Measurements from ENCODE around the gene LCLAT1.

The LCLAT1 gene

DNA sequence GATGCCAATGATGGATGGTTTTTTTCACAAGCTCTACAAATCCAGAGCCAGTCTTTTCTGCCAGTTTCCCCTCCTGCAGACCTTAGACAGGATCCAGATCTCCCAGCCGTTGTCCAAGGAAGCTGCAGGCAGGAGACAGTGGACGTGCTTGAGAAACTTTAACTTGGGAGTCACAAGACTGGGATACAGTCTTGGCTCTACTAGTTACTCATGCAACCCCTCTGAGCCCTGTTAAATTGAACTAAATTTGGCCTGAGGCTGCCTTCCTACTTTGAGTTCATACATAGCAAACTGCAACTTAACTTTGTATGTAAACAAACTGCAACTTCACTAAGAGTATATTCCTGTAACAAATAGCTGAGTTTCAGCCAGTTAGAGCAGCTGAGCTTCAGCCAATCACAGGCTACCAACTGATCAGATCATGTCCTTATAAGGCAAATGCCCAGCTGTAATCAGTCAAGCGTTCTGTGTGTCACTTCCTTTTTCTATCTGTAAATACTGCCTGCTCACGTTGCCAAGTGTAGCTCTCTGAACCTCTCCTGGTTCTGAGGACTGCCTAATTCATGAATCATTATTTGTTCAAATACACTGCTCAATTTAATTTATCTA, 219.3 kb downstream of the LCLAT1 start:
- Histone ChIP-seq H3K27ac (ENCODE audit: low read depth, low read length) (peak overlapping the region; percentile 17), H3K4me3 (ENCODE audit: low read depth in 1 of 2, low read length in 2 of 2) (no peak overlapping the region), H3K9ac (ENCODE audit: low read depth in 1 of 2, low read length in 2 of 2) (no peak overlapping the region), H3K36me3 (ENCODE audit: control insufficient read depth in 1 of 2, insufficient read depth in 2 of 2, low read length in 2 of 2) (no peaks in the 10 kb centered on the region), H3K4me1 (ENCODE audit: control insufficient read depth in 1 of 2, insufficient read depth in 2 of 2, low read length in 2 of 2) (peaks cover 3 to 9% of the 10 kb centered on the region in 2 donors), H3K9me3 (ENCODE audit: control insufficient read depth in 1 of 2, low read length in 2 of 2) (peaks cover 0 to 6% of the 10 kb centered on the region in 2 donors), H3K27me3 (ENCODE audit: control insufficient read depth in 1 of 2, insufficient read depth in 2 of 2, low read length in 2 of 2) (no peaks in the 10 kb centered on the region)

DNA sequence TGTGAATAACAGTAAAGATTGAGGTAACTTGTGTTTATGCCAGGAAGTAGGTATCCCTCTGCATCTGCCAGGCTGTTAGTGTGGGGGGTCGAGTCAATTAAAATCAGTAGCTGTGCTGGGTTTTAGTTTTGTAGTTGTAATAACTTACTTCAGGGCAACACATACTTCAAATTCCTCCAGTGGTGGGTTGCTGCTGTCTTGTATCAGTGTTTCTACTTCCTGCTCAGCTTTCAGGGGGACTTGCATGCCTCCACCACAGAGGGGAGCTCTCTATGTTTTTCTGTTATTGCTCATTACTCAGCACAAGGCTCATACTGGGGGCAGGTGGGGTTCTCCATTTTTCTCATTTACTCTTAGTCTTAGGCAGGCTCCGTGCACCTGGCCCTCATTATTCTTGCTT, 223.4 kb downstream of the LCLAT1 start:
- Histone ChIP-seq H3K4me1 (ENCODE audit: control insufficient read depth in 1 of 2, insufficient read depth in 2 of 2, low read length in 2 of 2) (no peaks in the 10 kb centered on the region), H3K27me3 (ENCODE audit: control insufficient read depth in 1 of 2, insufficient read depth in 2 of 2, low read length in 2 of 2) (no peaks in the 10 kb centered on the region), H3K9ac (ENCODE audit: low read depth in 1 of 2, low read length in 2 of 2) (no peak overlapping the region), H3K4me3 (ENCODE audit: low read depth in 1 of 2, low read length in 2 of 2) (no peak overlapping the region), H3K27ac (ENCODE audit: low read depth, low read length) (no peak overlapping the region), H3K36me3 (ENCODE audit: control insufficient read depth in 1 of 2, insufficient read depth in 2 of 2, low read length in 2 of 2) (no peaks in the 10 kb centered on the region), H3K9me3 (ENCODE audit: control insufficient read depth in 1 of 2, low read length in 2 of 2) (peaks cover 0 to 6% of the 10 kb centered on the region in 2 donors)

DNA sequence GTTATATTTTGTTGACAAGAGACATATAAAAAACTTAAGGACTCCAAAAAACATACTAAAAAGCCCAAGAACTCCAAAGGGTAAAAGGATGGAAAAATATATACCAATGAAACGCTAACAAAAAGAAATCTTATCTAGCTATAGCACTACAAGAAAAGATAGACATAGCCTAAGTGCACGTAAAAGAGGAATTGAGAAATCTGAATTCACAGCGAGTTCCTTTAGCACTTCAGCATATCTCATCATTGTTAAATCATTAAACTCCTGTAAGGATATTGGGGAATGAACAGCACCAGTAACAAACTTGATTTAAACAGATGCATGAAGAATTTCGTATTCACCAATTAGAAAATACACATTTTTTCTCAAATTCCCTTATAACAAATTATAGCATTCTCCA, 226.1 kb downstream of the LCLAT1 start:
- Histone ChIP-seq H3K27ac (ENCODE audit: low read depth, low read length) (no peak overlapping the region), H3K9ac (ENCODE audit: low read depth in 1 of 2, low read length in 2 of 2) (no peak overlapping the region), H3K27me3 (ENCODE audit: control insufficient read depth in 1 of 2, insufficient read depth in 2 of 2, low read length in 2 of 2) (no peaks in the 10 kb centered on the region), H3K4me3 (ENCODE audit: low read depth in 1 of 2, low read length in 2 of 2) (no peak overlapping the region), H3K36me3 (ENCODE audit: control insufficient read depth in 1 of 2, insufficient read depth in 2 of 2, low read length in 2 of 2) (no peaks in the 10 kb centered on the region), H3K9me3 (ENCODE audit: control insufficient read depth in 1 of 2, low read length in 2 of 2) (peaks cover 0 to 6% of the 10 kb centered on the region in 2 donors), H3K4me1 (ENCODE audit: control insufficient read depth in 1 of 2, insufficient read depth in 2 of 2, low read length in 2 of 2) (no peaks in the 10 kb centered on the region)

DNA sequence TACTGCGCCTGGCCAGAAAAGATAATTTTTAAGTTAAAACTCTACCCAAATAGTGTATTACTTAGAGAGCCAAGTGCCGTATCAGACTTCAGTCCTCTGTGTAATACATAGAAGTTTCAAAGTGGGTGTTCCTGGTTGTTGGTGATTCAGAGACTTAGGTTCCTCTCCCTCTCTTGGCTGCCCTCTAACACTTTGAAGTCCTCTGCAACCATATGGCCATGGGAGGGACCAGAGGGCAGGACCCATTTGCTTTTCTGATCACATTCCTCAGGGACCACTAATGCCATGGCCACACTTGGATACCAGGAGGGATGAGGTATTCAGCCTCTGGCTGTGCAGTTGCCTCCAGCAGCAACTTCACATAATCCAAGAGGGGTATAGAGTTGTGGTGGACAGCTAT, 228.7 kb downstream of the LCLAT1 start:
- no peak overlapping the region for H3K27ac ChIP-seq (ENCODE audit: low read depth, low read length)
- H3K9me3 ChIP-seq (ENCODE audit: control insufficient read depth in 1 of 2, low read length in 2 of 2), result no peaks in the 10 kb centered on the region
- H3K36me3 ChIP-seq (ENCODE audit: control insufficient read depth in 1 of 2, insufficient read depth in 2 of 2, low read length in 2 of 2), result no peaks in the 10 kb centered on the region
- H3K27me3 ChIP-seq (ENCODE audit: control insufficient read depth in 1 of 2, insufficient read depth in 2 of 2, low read length in 2 of 2), result no peaks in the 10 kb centered on the region
- H3K9ac ChIP-seq (ENCODE audit: low read depth in 1 of 2, low read length in 2 of 2), result no peak overlapping the region
- H3K4me1 ChIP-seq (ENCODE audit: control insufficient read depth in 1 of 2, insufficient read depth in 2 of 2, low read length in 2 of 2), result no peaks in the 10 kb centered on the region
- H3K4me3 ChIP-seq (ENCODE audit: low read depth in 1 of 2, low read length in 2 of 2), result no peak overlapping the region

DNA sequence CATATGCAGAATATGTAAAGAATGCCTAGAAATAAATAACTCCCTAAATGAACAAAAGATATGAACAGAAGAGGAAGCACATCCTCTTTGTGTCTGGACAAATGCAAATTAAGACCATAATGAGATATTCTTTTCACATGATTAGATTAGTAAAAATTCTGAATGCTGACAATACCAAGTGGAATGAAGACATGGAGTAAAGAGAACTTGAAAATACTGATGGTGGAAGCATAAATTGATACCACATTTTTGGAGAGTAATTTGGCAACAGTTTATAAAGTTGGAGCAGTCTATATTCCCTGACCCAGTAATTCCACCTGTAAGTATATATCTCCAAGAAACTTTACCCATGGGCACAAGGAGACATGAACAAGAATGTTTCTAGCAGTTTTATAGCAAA, 230.2 kb downstream of the LCLAT1 start:
- no peaks in the 10 kb centered on the region for H3K4me1 ChIP-seq (ENCODE audit: control insufficient read depth in 1 of 2, insufficient read depth in 2 of 2, low read length in 2 of 2)
- H3K4me3 ChIP-seq (ENCODE audit: low read depth in 1 of 2, low read length in 2 of 2), result no peak overlapping the region
- H3K9ac ChIP-seq (ENCODE audit: low read depth in 1 of 2, low read length in 2 of 2), result no peak overlapping the region
- H3K27me3 ChIP-seq (ENCODE audit: control insufficient read depth in 1 of 2, insufficient read depth in 2 of 2, low read length in 2 of 2), result no peaks in the 10 kb centered on the region
- no peaks in the 10 kb centered on the region for H3K36me3 ChIP-seq (ENCODE audit: control insufficient read depth in 1 of 2, insufficient read depth in 2 of 2, low read length in 2 of 2)
- H3K27ac ChIP-seq (ENCODE audit: low read depth, low read length), result no peak overlapping the region
- H3K9me3 ChIP-seq (ENCODE audit: control insufficient read depth in 1 of 2, low read length in 2 of 2), result no peaks in the 10 kb centered on the region

DNA sequence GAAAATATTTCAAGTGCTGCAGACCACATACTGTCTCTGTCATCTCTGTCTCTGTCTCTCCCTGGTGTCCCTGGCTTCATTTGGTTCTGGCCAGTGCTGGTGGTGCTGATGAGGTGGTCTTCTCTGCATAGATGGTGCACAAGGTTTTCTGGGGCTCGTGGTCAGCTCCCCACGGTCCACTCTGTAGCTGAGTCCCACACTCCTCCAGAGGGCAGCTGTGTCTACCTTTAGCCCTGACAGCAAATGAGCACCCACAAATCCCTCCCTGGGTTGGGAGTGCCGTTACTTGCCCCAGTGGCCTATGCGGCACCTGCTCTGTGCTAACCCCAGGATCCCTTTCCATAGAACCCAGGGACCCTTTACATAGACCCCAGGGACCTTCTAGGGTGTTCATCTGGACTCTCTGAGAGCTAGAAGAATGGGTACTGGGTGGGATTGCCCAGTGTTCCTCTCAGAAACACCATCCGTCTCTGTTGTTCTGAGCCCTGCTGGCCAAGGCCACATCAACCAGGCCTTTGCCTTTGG, 230.9 kb downstream of the LCLAT1 start:
- no peak overlapping the region for H3K4me3 ChIP-seq (ENCODE audit: low read depth in 1 of 2, low read length in 2 of 2)
- no peak overlapping the region for H3K9ac ChIP-seq (ENCODE audit: low read depth in 1 of 2, low read length in 2 of 2)
- H3K27me3 ChIP-seq (ENCODE audit: control insufficient read depth in 1 of 2, insufficient read depth in 2 of 2, low read length in 2 of 2), result no peaks in the 10 kb centered on the region
- H3K36me3 ChIP-seq (ENCODE audit: control insufficient read depth in 1 of 2, insufficient read depth in 2 of 2, low read length in 2 of 2), result no peaks in the 10 kb centered on the region
- H3K4me1 ChIP-seq (ENCODE audit: control insufficient read depth in 1 of 2, insufficient read depth in 2 of 2, low read length in 2 of 2), result no peaks in the 10 kb centered on the region
- no peak overlapping the region for H3K27ac ChIP-seq (ENCODE audit: low read depth, low read length)
- H3K9me3 ChIP-seq (ENCODE audit: control insufficient read depth in 1 of 2, low read length in 2 of 2), result no peaks in the 10 kb centered on the region

DNA sequence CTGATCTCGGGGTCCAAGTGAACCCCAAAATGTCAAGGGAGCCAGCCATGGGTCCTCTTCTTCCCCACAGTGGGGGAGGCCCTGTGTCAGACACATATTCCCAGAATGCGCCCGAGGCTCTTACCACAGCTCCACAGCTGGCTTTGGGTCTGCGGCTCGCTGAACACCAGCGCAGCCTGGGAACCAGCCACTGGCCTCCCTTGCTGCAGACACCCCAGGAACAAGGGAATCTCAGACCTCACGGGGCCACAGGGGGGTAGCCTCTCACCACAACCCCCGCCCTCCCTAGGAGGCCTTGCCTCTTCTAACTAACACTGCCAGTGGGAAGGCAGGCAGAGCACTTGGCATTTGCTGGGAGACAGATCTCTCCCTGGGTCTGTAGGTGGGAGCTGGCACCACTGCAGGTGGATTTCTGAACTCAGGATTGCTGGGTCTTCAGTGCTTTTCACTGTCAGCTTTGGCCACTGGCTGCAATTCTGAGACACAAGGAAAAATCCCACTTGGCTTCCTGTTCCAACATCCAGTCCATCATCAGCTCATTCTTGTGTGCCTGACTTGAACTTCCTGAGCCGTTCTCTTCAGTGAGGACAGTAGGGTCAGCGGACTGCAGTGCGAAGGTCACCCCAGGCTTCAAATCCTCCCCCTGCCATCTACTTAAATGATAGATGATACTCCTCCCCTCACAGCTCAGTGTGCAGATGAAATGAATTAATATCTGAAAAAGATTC, 231.5 kb downstream of the LCLAT1 start:
- Histone ChIP-seq H3K27me3 (ENCODE audit: control insufficient read depth in 1 of 2, insufficient read depth in 2 of 2, low read length in 2 of 2) (no peaks in the 10 kb centered on the region), H3K9me3 (ENCODE audit: control insufficient read depth in 1 of 2, low read length in 2 of 2) (no peaks in the 10 kb centered on the region), H3K4me3 (ENCODE audit: low read depth in 1 of 2, low read length in 2 of 2) (no peak overlapping the region), H3K27ac (ENCODE audit: low read depth, low read length) (no peak overlapping the region), H3K9ac (ENCODE audit: low read depth in 1 of 2, low read length in 2 of 2) (no peak overlapping the region), H3K4me1 (ENCODE audit: control insufficient read depth in 1 of 2, insufficient read depth in 2 of 2, low read length in 2 of 2) (no peaks in the 10 kb centered on the region), H3K36me3 (ENCODE audit: control insufficient read depth in 1 of 2, insufficient read depth in 2 of 2, low read length in 2 of 2) (no peaks in the 10 kb centered on the region)

DNA sequence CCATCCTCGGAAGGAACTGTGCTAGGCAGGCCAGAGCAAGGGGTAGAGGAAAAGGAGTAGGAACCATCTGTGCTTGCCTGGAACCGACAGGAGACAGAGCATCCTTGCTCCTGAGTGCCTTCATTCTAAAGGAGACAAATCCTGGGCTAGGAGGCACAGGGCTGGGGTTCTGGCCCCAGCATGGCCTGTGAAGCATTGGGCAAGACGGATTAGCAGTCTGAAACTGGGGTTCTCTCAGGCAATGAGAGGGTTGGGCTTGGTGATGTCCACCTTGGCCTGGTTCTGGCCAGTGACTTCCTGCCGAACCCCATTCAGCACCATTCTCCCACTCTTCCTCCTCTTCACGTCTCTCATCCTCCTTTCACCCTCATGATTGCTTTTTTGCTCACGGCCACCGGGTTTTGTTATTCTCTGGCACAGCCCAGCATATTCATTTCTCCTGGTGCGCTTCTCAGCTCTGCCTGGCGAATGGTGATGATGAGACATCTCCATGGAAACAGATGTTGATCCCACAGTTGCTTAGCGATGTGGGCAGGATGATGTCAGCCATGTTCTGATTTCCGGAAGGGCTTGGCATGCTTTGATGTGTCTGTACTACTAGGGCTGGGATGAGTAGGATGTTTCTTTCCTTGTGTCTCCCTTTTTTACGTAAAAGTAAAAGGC, 232.5 kb downstream of the LCLAT1 start:
- no peak overlapping the region for H3K9ac ChIP-seq (ENCODE audit: low read depth in 1 of 2, low read length in 2 of 2)

DNA sequence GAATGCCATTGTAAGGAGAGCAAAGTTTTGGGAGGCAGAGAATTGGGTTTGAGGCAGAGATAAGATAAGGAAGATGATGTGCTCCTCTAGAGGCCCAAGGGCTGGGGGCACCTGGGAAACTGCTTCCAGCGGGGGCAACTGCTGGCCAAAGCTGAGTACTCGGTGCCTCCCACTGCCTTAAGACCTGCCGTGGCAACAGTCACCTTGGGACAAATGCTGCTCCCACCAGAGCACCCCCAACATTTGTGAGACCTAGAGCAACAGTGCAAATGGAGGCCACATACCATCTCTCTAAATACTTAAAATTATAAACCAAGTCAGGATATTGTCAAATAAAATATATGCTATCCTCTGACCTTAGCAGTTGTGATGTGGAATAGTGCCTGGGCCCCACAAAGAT, 233.1 kb downstream of the LCLAT1 start:
- no peaks in the 10 kb centered on the region for H3K27me3 ChIP-seq (ENCODE audit: control insufficient read depth in 1 of 2, insufficient read depth in 2 of 2, low read length in 2 of 2)
- H3K9ac ChIP-seq (ENCODE audit: low read depth in 1 of 2, low read length in 2 of 2), result no peak overlapping the region
- no peak overlapping the region for H3K4me3 ChIP-seq (ENCODE audit: low read depth in 1 of 2, low read length in 2 of 2)
- no peaks in the 10 kb centered on the region for H3K4me1 ChIP-seq (ENCODE audit: control insufficient read depth in 1 of 2, insufficient read depth in 2 of 2, low read length in 2 of 2)
- no peak overlapping the region for H3K27ac ChIP-seq (ENCODE audit: low read depth, low read length)
- no peaks in the 10 kb centered on the region for H3K36me3 ChIP-seq (ENCODE audit: control insufficient read depth in 1 of 2, insufficient read depth in 2 of 2, low read length in 2 of 2)
- H3K9me3 ChIP-seq (ENCODE audit: control insufficient read depth in 1 of 2, low read length in 2 of 2), result no peaks in the 10 kb centered on the region

More for the DNA sequence above, 232.5 kb downstream of the LCLAT1 start:
- H3K27ac ChIP-seq (ENCODE audit: low read depth, low read length), result no peak overlapping the region
- no peaks in the 10 kb centered on the region for H3K4me1 ChIP-seq (ENCODE audit: control insufficient read depth in 1 of 2, insufficient read depth in 2 of 2, low read length in 2 of 2)
- H3K9me3 ChIP-seq (ENCODE audit: control insufficient read depth in 1 of 2, low read length in 2 of 2), result no peaks in the 10 kb centered on the region
- no peak overlapping the region for H3K4me3 ChIP-seq (ENCODE audit: low read depth in 1 of 2, low read length in 2 of 2)
- H3K36me3 ChIP-seq (ENCODE audit: control insufficient read depth in 1 of 2, insufficient read depth in 2 of 2, low read length in 2 of 2), result no peaks in the 10 kb centered on the region
- H3K27me3 ChIP-seq (ENCODE audit: control insufficient read depth in 1 of 2, insufficient read depth in 2 of 2, low read length in 2 of 2), result no peaks in the 10 kb centered on the region

DNA sequence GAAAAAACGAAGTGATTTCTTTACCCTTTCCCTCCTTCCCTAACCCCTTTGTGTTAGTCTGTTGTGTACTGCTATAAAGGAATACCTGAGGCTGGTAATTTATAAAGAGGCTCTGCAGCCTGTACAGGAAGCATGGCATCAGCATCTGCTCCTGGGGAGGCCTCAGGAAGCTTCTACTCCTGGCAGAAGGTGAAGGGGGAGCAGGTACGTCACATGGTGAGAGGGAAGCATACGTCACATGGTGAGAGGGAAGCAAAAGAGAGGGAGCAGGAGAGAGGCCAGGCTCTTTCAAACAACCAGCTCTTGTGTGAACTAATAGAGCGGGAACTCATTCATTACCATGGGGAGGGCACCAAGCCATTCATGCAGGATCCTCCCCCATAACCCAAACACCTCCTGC, 234.0 kb downstream of the LCLAT1 start:
- Histone ChIP-seq H3K27ac (ENCODE audit: low read depth, low read length) (no peak overlapping the region), H3K4me1 (ENCODE audit: control insufficient read depth in 1 of 2, insufficient read depth in 2 of 2, low read length in 2 of 2) (no peaks in the 10 kb centered on the region), H3K27me3 (ENCODE audit: control insufficient read depth in 1 of 2, insufficient read depth in 2 of 2, low read length in 2 of 2) (no peaks in the 10 kb centered on the region), H3K9me3 (ENCODE audit: control insufficient read depth in 1 of 2, low read length in 2 of 2) (no peaks in the 10 kb centered on the region), H3K9ac (ENCODE audit: low read depth in 1 of 2, low read length in 2 of 2) (no peak overlapping the region), H3K4me3 (ENCODE audit: low read depth in 1 of 2, low read length in 2 of 2) (no peak overlapping the region), H3K36me3 (ENCODE audit: control insufficient read depth in 1 of 2, insufficient read depth in 2 of 2, low read length in 2 of 2) (no peaks in the 10 kb centered on the region)

Measured in duodenal mucosa (tissue), 2 donors.